Glomerular visceral epithelial cell (primary cell): Measurements from ENCODE around the gene MYOF.

Source experiments
- DNase-seq: peaks from one replicate; pipeline ENCODE4 v3.0.0-alpha.2; 2016; ENCODE audit errors: extremely low spot score

Gene MYOF

DNA sequence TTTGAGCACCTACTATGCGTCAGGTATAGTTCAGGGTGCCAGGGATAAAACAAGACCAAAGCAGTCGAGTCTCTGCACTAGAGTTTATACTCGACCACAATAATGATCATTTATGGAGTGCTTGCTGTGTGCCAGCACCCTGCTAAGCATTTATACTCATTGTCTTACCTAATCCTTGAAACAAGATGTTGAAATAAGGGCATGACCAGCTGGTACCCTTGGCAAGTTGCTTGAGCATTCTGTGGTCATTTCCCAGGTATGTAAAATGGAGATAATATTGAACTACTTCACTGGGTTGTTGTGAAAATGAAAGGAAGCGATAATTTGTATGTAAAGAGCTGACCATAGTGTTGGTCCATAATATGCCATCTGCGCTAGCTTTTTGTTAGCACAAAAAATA, 223.0 kb downstream of the MYOF start:
- no peak for DNase-seq
